SU-DHL-6 (cell line): ENCODE results near the gene OR5B21.

Experiments
- H2AFZ ChIP-seq: fragments of 200-600 bp; sonication (generic); 2 replicates; pipeline ENCODE4 v1.6.1; 2014; ENCODE audit warnings: low read depth, mild to moderate bottlenecking, moderate library complexity, mixed read lengths, antibody characterized with exemption, low read length; ENCODE audit not compliant: severe bottlenecking
- H3F3A ChIP-seq: fragments of 200-600 bp; shearing (Covaris generic); 2 replicates; pipeline ENCODE4 v1.6.0; 2016; ENCODE audit warnings: antibody characterized with exemption, mild to moderate bottlenecking; ENCODE audit not compliant: insufficient read depth
- H3K27ac ChIP-seq: fragments of 200-600 bp; sonication (generic); 2 replicates; pipeline ENCODE4 v1.5.1; 2016; ENCODE audit warnings: low read depth, mild to moderate bottlenecking, low read length, moderate library complexity, mixed read lengths
- H3K27me3 ChIP-seq: fragments of 200-600 bp; sonication (generic), shearing (Covaris generic); 2 replicates; pipeline ENCODE4 v1.6.0; 2014; ENCODE audit warnings: mild to moderate bottlenecking, low read length
- H3K36me3 ChIP-seq: fragments of 200-600 bp; sonication (generic); 2 replicates; pipeline ENCODE4 v1.6.1; 2014; ENCODE audit warnings: mild to moderate bottlenecking, low read length, mixed read lengths
- H3K4me2 ChIP-seq: fragments of 300-600, 200-600 bp; shearing (Covaris generic), sonication (generic); 2 replicates; pipeline ENCODE4 v1.6.0; 2014; ENCODE audit warnings: low read length, low read depth, mild to moderate bottlenecking; ENCODE audit not compliant: poor library complexity, severe bottlenecking
- H3K4me3 ChIP-seq: fragments of 200-600 bp; sonication (generic); 2 replicates; pipeline ENCODE4 v1.5.1; 2014; ENCODE audit warnings: antibody characterized with exemption, low read length, mild to moderate bottlenecking, mixed read lengths; ENCODE audit not compliant: insufficient read depth, poor library complexity, severe bottlenecking
- H3K79me2 ChIP-seq: fragments of 200-600 bp; sonication (generic); 2 replicates; pipeline ENCODE4 v1.6.1; 2014; ENCODE audit warnings: mild to moderate bottlenecking, low read length, moderate library complexity; ENCODE audit not compliant: insufficient read depth
- H3K9ac ChIP-seq: fragments of 200-600 bp; sonication (generic); 2 replicates; pipeline ENCODE4 v1.7.0; 2014; ENCODE audit warnings: mild to moderate bottlenecking, low read length
- H3K9me2 ChIP-seq: fragments of 200-600 bp; sonication (generic); replicated peaks from 2 replicates; pipeline ENCODE4 v1.6.1; 2014; ENCODE audit warnings: low read length; ENCODE audit not compliant: insufficient read depth
- H3K9me3 ChIP-seq: fragments of 200-600 bp; sonication (generic); 2 replicates; pipeline ENCODE4 v1.6.1; 2014; ENCODE audit warnings: low read length, mixed read lengths; ENCODE audit not compliant: insufficient read depth
- H4K20me1 ChIP-seq: fragments of 200-600 bp; sonication (generic); 2 replicates; pipeline ENCODE4 v1.6.1; 2014; ENCODE audit warnings: low read depth, mild to moderate bottlenecking, antibody characterized with exemption, low read length, moderate library complexity, mixed read lengths
- CTCF ChIP-seq: fragments of 200-600 bp; sonication (generic); IDR thresholded peaks from one replicate; pipeline ENCODE4 v1.5.1; 2017; ENCODE audit warnings: antibody characterized with exemption, mild to moderate bottlenecking, low read length, moderate library complexity; ENCODE audit not compliant: insufficient read depth, poor library complexity, severe bottlenecking
- EZH2phosphoT487 ChIP-seq: fragments of 200-600 bp; sonication (generic), shearing (Covaris generic); conservative IDR thresholded peaks from 2 replicates; pipeline ENCODE4 v1.6.1; 2018; ENCODE audit warnings: mild to moderate bottlenecking, antibody characterized with exemption, low read length, moderate library complexity, mixed read lengths

Gene OR5B21

GRCh38 chr11:58526721-58527120 is 18.8 kb upstream of the OR5B21 start:
- TF ChIP-seq EZH2phosphoT487, result no peak
- TF ChIP-seq CTCF, result no peak
- Histone ChIP-seq H3F3A (peaks cover 34% of the 10 kb centered on the region), H3K27ac (0 out of 2 replicates have a peak overlapping the region, but pooled peaks have one; percentile 6), H3K4me2 (no peak overlapping the region), H3K79me2 (no peaks in the 10 kb centered on the region), H4K20me1 (no peaks in the 10 kb centered on the region), H3K4me3 (no peak overlapping the region), H3K27me3 (no peaks in the 10 kb centered on the region), H2AFZ (no peak overlapping the region), H3K36me3 (peaks cover 23% of the 10 kb centered on the region), H3K9me3 (no peaks in the 10 kb centered on the region), H3K9ac (no peak overlapping the region), H3K9me2 (no peaks in the 10 kb centered on the region)

- Histone ChIP-seq H3K9me2 (no peaks in the 10 kb centered on the region), H3K4me2 (peak overlapping the region; percentile 29), H3K36me3 (peaks cover 23% of the 10 kb centered on the region), H3K27ac (peak overlapping the region; percentile 70), H4K20me1 (no peaks in the 10 kb centered on the region), H3K9me3 (no peaks in the 10 kb centered on the region), H3K9ac (no peak overlapping the region), H3K79me2 (no peaks in the 10 kb centered on the region), H2AFZ (no peak overlapping the region), H3K27me3 (no peaks in the 10 kb centered on the region), H3F3A (peaks cover 34% of the 10 kb centered on the region), H3K4me3 (no peak overlapping the region)
- TF ChIP-seq EZH2phosphoT487 (no peak), CTCF (no peak)
Measured at GRCh38 chr11:58525037-58525614, 17.2 kb upstream of the OR5B21 start.

- TF ChIP-seq CTCF (peak; percentile 79), EZH2phosphoT487 (no peak)
- Histone ChIP-seq H3K4me3 (no peak overlapping the region), H2AFZ (no peak overlapping the region), H3K79me2 (no peaks in the 10 kb centered on the region), H3K27ac (peak overlapping the region; percentile 70), H3K27me3 (no peaks in the 10 kb centered on the region), H3K4me2 (peak overlapping the region; percentile 29), H4K20me1 (no peaks in the 10 kb centered on the region), H3K9ac (no peak overlapping the region), H3K9me2 (no peaks in the 10 kb centered on the region), H3K9me3 (no peaks in the 10 kb centered on the region), H3K36me3 (peaks cover 23% of the 10 kb centered on the region), H3F3A (peaks cover 34% of the 10 kb centered on the region)
Measured at GRCh38 chr11:58524232-58525036, 16.5 kb upstream of the OR5B21 start.
